B cell (primary cell): ENCODE results near the gene TMEM79.

Experiments used
- EZH2 ChIP-seq: IDR thresholded peaks from 2 replicates; pipeline ENCODE4 v1.6.1; 2012; ENCODE audit warnings: borderline replicate concordance, low read depth, mild to moderate bottlenecking, moderate library complexity, low read length; ENCODE audit not compliant: insufficient read depth, poor library complexity, severe bottlenecking
- TF ChIP-seq, protein P1 (sequence below): fragments of 200-600 bp; IDR thresholded peaks from one replicate; pipeline ENCODE4 v1.8.0; 2022; ENCODE audit warnings: antibody characterized with exemption, mild to moderate bottlenecking

DNA sequence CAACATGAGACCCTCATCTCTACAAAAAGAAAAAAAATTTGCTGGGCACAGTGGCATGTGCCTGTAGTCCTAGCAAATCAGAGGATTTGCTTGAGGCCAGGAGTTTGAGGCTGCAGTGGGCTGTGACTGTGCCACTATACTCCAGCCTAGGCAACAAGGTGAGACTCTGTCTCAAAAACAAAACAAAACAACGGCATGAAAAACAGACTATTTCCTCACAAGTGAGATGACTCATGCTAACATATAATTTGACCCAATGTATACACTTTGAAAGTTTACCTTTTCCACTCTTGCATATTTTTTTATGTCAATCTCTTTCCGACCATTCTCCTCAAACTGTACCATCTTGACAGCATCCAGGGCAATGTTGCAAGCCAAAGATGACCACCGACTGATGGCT is 36.4 kb downstream of the TMEM79 start:
- TF ChIP-seq, protein P1, sequence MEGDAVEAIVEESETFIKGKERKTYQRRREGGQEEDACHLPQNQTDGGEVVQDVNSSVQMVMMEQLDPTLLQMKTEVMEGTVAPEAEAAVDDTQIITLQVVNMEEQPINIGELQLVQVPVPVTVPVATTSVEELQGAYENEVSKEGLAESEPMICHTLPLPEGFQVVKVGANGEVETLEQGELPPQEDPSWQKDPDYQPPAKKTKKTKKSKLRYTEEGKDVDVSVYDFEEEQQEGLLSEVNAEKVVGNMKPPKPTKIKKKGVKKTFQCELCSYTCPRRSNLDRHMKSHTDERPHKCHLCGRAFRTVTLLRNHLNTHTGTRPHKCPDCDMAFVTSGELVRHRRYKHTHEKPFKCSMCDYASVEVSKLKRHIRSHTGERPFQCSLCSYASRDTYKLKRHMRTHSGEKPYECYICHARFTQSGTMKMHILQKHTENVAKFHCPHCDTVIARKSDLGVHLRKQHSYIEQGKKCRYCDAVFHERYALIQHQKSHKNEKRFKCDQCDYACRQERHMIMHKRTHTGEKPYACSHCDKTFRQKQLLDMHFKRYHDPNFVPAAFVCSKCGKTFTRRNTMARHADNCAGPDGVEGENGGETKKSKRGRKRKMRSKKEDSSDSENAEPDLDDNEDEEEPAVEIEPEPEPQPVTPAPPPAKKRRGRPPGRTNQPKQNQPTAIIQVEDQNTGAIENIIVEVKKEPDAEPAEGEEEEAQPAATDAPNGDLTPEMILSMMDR = no peak
- no peak for TF ChIP-seq EZH2
